ENCODE results near the gene FXYD3. TPM values are rescaled to one million over a fixed set of nuclear protein-coding genes. Genes with fewer than 3 reads are reported as not detected.

Gene FXYD3
- total RNA-seq, 1 donor from 2014 or later, result not detected

- Mint-ChIP-seq H3K4me1 (no peaks in the 10 kb centered on the region), H3K27me3 (ENCODE audit: insufficient read depth, low read depth) (peaks cover 6% of the 10 kb centered on the region), H3K36me3 (no peaks in the 10 kb centered on the region), H3K4me3 (no peak overlapping the region), H3K27ac (peak overlapping the region; percentile 34), H3K9me3 (no peaks in the 10 kb centered on the region)
- H3K79me2 ChIP-seq (ENCODE audit: low read depth), result no peaks in the 10 kb centered on the region
- no peaks in the 10 kb centered on the region for H3K4me1 ChIP-seq
- peaks cover 5% of the 10 kb centered on the region for H3K27me3 ChIP-seq
- no peaks in the 10 kb centered on the region for H4K20me1 ChIP-seq (ENCODE audit: low read depth)
- no peaks in the 10 kb centered on the region for H3K36me3 ChIP-seq
- no peaks in the 10 kb centered on the region for H3K9me3 ChIP-seq (ENCODE audit: low read depth)
- H3F3A ChIP-seq (ENCODE audit: low read depth), result no peaks in the 10 kb centered on the region
- DNase-seq (ENCODE audit: low spot score), result no peak
- no peak overlapping the region for H3K4me2 ChIP-seq
- H3K4me3 ChIP-seq, result no peak overlapping the region
- no peak overlapping the region for H3K9ac ChIP-seq
- H3K27ac ChIP-seq, result no peak overlapping the region
- H2AFZ ChIP-seq (replicated peaks), result no peak overlapping the region
- TF ChIP-seq EZH2phosphoT487 (IDR thresholded peaks at IDR 0.05), result no peak
- TF ChIP-seq EZH2 (IDR thresholded peaks at IDR 0.05), result no peak
- no peak for TF ChIP-seq CTCF (IDR thresholded peaks at IDR 0.05)
Measured at GRCh38 chr19:35095667-35096368, 19.8 kb upstream of the FXYD3 start.

DNA sequence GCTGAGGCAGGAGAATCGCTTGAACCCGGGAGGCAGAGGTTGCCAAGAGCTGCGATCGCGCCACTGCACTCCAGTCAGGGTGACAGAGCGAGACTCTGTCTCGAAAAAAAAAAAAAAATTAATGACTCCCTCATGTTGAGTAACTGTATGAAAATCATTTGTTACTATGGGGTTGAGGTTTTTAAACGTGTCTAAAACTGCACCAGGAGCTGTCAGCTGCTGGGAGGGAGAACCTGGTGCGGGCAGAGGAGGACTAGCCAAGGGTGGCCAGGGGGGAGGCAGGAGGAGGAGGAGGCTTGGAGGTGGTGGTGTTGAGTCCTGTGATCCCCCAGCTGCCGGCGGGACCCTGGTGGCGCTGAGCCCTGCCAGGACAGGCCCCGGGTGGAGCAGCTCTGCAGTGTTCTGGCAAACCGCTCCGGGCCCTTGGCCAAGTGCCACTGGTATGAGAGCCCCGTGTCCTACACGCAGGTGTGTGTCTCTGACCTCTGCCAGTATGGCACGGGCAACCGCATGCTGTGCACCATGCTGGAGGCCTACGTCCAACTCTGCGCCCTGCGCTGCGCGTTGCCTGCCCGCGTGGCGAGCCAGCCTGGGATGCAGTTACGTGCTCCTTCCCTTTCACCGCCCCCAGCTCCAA, 17.1 kb upstream of the FXYD3 start:
- H3K9me3 Mint-ChIP-seq, result no peaks in the 10 kb centered on the region
- TF ChIP-seq EZH2phosphoT487 (IDR thresholded peaks at IDR 0.05) (no peak), EZH2 (IDR thresholded peaks at IDR 0.05) (no peak), CTCF (IDR thresholded peaks at IDR 0.05) (no peak)
- H3F3A ChIP-seq (ENCODE audit: low read depth), result no peaks in the 10 kb centered on the region
- H4K20me1 ChIP-seq (ENCODE audit: low read depth), result no peaks in the 10 kb centered on the region
- no peak overlapping the region for H3K27ac Mint-ChIP-seq
- H3K27me3 ChIP-seq, result no peaks in the 10 kb centered on the region
- H3K27ac ChIP-seq, result no peak overlapping the region
- no peaks in the 10 kb centered on the region for H3K4me1 Mint-ChIP-seq
- H3K79me2 ChIP-seq (ENCODE audit: low read depth), result no peaks in the 10 kb centered on the region
- peaks cover 6% of the 10 kb centered on the region for H3K27me3 Mint-ChIP-seq (ENCODE audit: insufficient read depth, low read depth)
- no peaks in the 10 kb centered on the region for H3K36me3 Mint-ChIP-seq
- no peaks in the 10 kb centered on the region for H3K36me3 ChIP-seq
- H3K4me2 ChIP-seq, result no peak overlapping the region
- H2AFZ ChIP-seq (replicated peaks), result no peak overlapping the region
- DNase-seq (ENCODE audit: low spot score), result no peak
- no peak overlapping the region for H3K9ac ChIP-seq
- H3K4me3 Mint-ChIP-seq, result no peak overlapping the region
- no peak overlapping the region for H3K4me3 ChIP-seq
- H3K9me3 ChIP-seq (ENCODE audit: low read depth), result no peaks in the 10 kb centered on the region
- no peaks in the 10 kb centered on the region for H3K4me1 ChIP-seq

DNA sequence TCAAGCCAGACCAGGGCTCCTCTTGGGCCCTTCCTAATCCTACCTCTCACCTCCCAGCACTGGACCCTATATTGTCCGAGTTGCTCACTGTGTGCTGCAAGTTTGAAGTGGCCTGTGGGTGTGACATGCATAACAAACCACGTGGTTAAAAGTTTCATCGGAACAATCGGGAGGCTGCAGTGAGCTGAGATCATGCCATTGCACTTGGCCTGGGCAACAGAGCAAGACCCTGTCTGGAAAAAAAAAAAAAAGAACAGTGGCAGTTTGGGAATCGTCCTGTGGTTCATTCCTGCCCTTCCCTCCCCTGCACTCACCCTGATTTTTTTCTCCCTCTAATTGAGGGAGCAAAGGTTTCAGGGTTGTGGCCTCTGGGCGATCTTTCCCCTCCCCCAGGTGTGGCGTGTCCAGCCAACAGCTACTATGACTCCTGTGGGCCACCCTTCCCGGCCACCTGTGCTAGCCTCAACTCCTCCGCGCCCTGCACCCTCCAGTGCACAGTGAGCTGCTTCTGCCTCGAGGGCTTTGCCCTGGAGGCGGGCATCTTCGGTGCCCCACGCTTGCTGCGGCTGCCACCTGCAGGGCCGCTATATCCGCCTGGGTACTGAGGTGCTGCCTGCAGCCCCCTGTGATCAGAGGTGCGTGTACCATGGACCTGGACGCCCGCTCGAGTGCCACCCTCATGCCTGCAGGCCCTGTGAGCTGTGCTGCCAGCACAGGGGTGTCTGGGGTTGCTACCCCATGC, 16.3 kb upstream of the FXYD3 start:
- Histone ChIP-seq H4K20me1 (ENCODE audit: low read depth) (no peaks in the 10 kb centered on the region), H3K9ac (no peak overlapping the region), H2AFZ (replicated peaks) (no peak overlapping the region), H3F3A (ENCODE audit: low read depth) (no peaks in the 10 kb centered on the region), H3K4me1 (no peaks in the 10 kb centered on the region), H3K79me2 (ENCODE audit: low read depth) (no peaks in the 10 kb centered on the region), H3K27ac (no peak overlapping the region), H3K9me3 (ENCODE audit: low read depth) (no peaks in the 10 kb centered on the region), H3K4me2 (no peak overlapping the region), H3K4me3 (no peak overlapping the region), H3K27me3 (no peaks in the 10 kb centered on the region), H3K36me3 (no peaks in the 10 kb centered on the region)
- H3K4me3 Mint-ChIP-seq, result no peak overlapping the region
- TF ChIP-seq CTCF (IDR thresholded peaks at IDR 0.05), result no peak
- TF ChIP-seq EZH2 (IDR thresholded peaks at IDR 0.05), result no peak
- no peak for TF ChIP-seq EZH2phosphoT487 (IDR thresholded peaks at IDR 0.05)
- peaks cover 10% of the 10 kb centered on the region for H3K27me3 Mint-ChIP-seq (ENCODE audit: insufficient read depth, low read depth)
- no peaks in the 10 kb centered on the region for H3K4me1 Mint-ChIP-seq
- DNase-seq (ENCODE audit: low spot score), result no peak
- no peaks in the 10 kb centered on the region for H3K9me3 Mint-ChIP-seq
- no peaks in the 10 kb centered on the region for H3K36me3 Mint-ChIP-seq
- H3K27ac Mint-ChIP-seq, result no peak overlapping the region
